GM19025 (cell line): Measurements from ENCODE around the gene ITIH3.

ENCODE experiments used
- ATAC-seq: cut with Tn5 transposase; IDR thresholded peaks from one replicate; pipeline ENCODE4 v1.9.1; 2021; ENCODE audit warnings: mild to moderate bottlenecking, low read depth, moderate library complexity; ENCODE audit not compliant: unreplicated experiment

The ITIH3 gene

GRCh38 chr3:52779011-52779836, 15.4 kb upstream of the ITIH3 start:
- peak; percentile 69 for ATAC-seq

- ATAC-seq = no peak
These were observed 14.6 kb upstream of the ITIH3 start for GRCh38 chr3:52779837-52780585.

- ATAC-seq = no peak
These were observed 12.9 kb upstream of the ITIH3 start for GRCh38 chr3:52781741-52782140.

GRCh38 chr3:52782412-52783210, 12.0 kb upstream of the ITIH3 start:
- no peak for ATAC-seq

GRCh38 chr3:52783211-52783555, 11.4 kb upstream of the ITIH3 start:
- no peak for ATAC-seq

GRCh38 chr3:52784021-52784621, 10.5 kb upstream of the ITIH3 start:
- no peak for ATAC-seq

- ATAC-seq = no peak
These were observed 9.5 kb upstream of the ITIH3 start for GRCh38 chr3:52784931-52785590.

- no peak for ATAC-seq
These were observed 8.0 kb upstream of the ITIH3 start for GRCh38 chr3:52786330-52787215.

- no peak for ATAC-seq
These were observed 7.3 kb upstream of the ITIH3 start for GRCh38 chr3:52787246-52787645.

GRCh38 chr3:52787672-52788625, 6.6 kb upstream of the ITIH3 start:
- no peak for ATAC-seq

- ATAC-seq = no peak
These were observed 5.5 kb upstream of the ITIH3 start for GRCh38 chr3:52788890-52789745.

GRCh38 chr3:52789746-52790040, 4.9 kb upstream of the ITIH3 start:
- ATAC-seq = no peak

- no peak for ATAC-seq
These were observed 4.3 kb upstream of the ITIH3 start for GRCh38 chr3:52790337-52790736.

GRCh38 chr3:52790741-52791140, 3.9 kb upstream of the ITIH3 start:
- ATAC-seq = no peak

- ATAC-seq = no peak
These were observed 3.2 kb upstream of the ITIH3 start for GRCh38 chr3:52791366-52791765.

- ATAC-seq = no peak
These were observed 2.7 kb upstream of the ITIH3 start for GRCh38 chr3:52791928-52792327.

GRCh38 chr3:52792413-52792812, 2.2 kb upstream of the ITIH3 start:
- ATAC-seq = no peak
